ENCODE data around the gene MYPN.

Gene MYPN

DNA sequence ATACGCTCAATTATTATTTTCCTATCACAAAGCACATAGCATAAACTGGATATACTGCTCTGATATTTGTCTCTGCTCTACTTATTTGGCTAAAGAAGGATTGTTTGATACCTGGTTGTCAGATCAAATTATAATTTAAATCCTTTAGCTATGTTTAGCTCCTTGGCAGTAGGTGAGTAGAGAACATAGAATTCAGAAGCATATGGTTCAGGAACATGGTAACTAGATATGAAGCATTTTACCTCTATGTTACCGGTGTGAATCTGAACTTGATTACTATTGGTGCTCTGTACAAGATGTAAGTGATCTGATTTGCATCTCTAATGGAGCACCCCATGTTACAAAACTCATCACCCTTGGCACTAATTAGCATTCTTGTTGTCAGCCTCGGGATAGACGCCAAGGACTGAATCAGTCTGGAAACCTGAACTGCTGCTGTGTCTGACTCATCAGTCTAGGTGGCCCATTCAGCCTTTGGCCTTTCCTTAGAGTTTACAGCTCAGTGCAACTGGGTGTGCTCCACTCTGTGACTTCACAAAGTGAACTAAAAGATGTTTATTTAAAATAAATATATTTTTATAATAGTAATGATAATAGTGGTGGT lies 12.3 kb upstream of the MYPN start:
- peak; percentile 1 for DNase-seq

DNA sequence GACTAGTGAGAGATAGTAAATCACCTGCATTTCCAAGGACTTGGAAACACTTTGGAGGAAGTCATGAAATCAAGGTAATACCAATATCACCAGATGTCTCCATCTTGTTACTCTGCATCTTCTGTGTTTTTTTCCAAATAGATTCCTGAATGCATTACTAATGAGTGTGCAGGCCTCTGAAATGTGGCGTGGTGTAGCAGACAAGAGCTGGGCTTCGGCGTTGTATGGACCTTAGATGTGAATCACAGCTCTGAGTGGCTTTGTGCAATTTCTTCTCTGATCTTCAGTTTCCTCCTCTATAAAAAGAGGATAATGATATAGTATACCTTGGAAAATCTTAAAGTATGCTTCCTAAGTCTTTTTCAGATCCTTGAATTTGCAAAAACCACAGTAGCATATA lies 9.6 kb upstream of the MYPN start:
- DNase-seq = no peak

DNA sequence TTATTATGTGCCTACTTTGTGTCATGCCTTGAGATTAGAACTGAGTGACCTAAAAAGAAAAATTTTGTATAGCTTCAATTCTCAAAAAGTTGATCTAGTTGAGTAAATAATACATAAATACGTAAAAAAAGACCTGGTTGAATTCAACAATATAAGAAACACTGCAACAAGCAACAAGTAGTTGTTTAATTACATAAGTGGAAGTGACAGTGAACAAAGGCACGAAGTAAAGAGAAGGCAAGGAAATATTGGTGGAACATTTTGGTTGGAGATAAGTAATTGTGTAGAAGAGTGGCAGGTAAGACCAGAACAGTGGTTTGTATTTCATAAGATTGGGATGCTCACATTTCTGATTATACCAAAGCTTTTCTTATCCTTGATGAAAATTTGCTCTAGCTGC lies 8.2 kb upstream of the MYPN start:
- DNase-seq = no peak

DNA sequence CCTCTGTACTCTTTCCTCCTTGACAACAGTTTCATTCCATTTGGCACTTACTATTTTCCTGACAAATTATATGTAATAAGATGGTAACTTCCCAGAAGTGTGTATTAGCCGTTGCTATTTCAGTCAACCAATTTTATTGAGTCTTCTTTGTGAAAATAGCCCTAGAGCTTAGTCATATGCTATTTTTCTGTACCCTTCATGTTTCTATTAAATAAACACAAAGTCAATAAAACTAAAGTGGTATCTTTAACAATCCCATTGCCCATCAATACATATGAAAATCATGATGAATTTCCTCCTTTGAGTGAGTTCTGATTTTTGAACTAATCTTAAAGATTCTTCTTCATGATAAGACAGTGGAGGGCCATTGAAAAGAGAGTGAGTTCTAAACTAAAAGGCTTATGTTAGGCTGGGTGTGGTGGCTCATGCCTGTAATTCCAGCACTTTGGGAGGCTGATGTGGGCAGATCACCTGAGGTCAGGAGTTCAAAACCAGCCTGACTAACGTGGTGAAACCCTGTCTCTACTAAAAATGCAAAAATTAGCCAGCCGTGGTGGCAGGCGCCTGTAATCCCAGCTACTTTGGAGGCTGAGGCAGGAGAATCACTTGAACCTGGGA lies 5.9 kb upstream of the MYPN start:
- no peak for DNase-seq

DNA sequence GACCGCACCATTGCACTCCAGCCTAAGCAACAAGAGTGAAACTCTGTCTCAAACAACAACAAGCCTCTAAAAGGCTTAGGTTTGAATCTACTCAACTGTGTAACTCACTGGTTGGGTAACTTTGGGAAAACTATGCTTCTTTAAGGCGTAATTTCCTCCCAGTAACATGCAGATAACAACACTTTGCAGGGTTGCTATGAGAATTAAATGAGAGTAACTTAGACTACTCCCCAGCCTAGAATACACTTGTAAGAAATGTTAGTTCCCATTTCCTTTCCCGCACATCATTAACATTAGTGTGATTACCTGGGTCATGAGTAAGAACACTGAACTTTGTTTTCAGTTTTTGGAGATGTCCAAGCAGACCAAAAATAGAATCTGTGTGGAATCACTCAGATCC lies 5.4 kb upstream of the MYPN start:
- DNase-seq = no peak

DNA sequence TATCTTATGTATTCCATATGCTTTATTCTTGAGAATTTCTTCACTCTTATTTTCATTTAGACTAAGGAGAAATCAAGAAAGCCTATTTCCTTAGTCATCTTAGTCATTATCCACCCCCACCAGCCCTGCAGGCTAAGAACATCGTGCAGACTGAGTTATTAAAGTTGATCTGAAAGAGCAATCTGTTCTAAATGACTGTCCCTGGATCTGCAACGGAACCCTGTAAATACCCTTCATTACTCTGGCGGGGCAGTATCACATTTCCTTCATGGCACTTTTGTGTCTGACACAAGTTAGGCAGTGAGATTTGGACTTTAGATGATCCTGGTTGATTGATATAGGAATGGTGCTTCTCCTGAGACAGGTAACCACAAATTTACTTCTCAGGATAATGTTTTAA lies 3.5 kb upstream of the MYPN start:
- DNase-seq = no peak

DNA sequence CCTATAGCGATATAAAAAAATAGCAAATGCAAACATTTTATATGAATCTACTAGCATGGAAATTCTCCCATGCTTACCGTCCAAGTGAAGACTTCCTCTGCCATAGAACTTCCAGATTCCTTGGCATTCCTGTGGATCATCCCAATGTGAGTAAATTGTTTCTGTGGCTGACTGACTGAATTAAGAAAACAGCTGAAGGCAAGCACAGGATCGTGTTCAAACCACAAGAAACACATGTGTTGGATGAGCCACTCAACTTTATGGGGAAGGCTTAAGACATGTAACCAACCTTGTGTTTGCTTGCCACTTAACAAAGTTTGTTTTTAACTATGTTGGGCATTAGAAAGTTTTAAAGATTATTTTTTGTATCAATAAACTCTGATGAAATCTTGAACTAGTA lies 2.6 kb upstream of the MYPN start:
- no peak for DNase-seq

DNA sequence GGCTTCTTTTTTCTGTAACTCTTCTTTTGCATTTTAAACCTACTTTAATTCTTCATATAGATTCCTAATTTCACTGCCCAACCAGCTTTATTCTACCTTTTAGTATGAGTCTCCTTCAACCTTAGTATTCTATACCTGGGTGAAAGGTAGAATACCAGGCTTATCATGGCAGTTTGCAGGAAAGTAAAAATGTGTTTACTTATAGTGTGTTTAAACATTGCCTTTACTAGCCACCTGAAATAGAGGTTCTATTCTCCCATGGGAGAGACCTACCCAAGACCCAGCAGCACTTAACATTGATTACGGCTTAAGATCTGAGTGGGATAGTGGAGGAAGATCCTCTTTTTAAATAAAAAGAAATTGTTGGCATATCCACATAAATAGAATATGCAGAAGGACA lies 1.6 kb upstream of the MYPN start:
- no peak for DNase-seq

DNA sequence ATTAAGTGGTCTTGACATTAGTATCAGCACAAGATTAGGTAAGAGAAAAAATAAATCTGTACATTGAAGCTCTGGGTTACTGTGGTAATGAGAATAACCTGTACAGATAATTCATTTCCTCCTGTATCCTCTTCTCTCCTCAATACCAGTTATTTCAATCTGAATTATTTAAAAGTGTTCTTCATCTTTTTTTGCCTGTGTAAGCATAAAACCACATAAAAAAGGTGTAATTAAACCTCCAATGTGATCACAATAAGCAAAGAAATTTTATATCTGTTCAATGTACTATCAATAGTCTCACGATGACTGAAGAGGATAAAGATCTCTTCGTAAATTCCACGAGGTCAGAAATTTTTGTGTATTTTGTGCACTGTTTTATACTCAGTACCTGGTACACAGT lies 1.2 kb upstream of the MYPN start:
- no peak for DNase-seq

DNA sequence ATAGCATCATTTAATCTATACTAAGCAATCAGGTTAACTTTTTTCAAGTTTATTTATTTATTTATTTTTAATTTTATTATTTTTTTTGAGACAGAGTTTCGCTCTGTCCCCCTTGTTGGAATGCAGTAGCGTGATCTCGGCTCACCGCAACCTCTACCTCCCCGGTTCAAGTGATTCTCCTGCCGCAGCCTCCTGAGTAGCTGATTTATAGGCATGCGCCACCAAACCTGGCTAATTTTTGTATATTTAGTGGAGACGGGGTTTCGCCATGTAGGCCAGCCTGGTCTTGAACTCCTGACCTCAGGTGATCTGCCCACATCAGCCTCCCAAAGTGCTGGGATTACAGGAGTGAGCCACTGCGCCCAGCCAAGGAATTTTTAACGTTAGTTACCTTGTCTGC lies 635 bp upstream of the MYPN start:
- DNase-seq = no peak

DNA sequence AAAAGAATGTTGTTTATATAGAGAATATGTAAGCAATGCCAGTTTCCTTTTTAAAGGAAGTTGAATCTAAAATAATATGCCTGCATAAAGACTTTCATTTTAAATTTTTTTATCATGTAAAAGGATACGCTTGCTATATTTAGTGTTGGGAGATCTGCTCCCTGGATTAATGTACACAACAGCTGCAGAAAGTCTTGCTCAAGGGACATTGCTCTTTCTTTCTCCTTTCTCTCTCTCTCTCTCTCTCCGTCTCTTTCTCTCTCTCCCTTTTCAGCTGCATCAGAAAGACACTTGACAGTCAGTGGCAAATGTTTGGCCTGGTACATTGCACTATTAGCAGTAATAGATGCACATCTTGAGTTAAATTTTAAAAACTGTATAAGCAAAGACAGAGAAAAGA lies 739 bp downstream of the MYPN start:
- DNase-seq = no peak

DNA sequence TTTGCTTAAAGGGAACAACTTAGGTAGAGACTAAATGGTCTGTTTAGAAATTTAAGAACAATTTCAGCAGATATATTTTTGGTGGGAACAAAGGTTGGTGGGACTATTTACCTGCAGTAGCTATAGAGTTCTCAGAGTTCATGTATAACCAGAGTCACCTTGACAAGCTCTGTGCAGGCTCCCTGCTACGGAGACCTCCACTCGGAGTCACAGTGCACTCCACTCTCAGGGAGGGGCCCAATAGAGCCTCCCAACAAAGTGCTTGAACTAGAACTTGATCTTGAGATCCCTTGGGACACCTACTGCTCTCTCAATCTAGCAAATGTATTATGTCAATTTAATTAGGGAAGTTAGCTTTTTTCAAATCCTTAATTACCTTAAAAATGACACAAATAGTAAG lies 2.3 kb downstream of the MYPN start:
- DNase-seq = no peak

DNA sequence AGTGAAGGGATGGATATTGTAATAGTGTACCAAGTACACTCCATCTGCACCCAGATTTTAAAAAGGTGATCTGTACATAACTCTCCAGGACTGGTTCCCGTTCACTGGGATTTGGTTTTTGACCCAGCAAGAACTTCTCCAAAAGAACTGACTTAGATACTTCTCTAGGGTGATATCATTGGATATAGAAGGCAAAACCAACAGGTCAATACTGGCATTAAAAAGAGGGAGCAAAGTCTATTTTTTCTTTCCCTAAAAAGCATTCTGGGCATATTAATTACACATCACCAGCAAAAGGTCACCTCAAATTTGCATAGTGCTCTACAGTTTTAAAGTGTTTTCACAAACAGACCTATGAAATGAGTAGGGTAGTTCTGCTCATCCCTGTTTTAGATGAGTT lies 3.5 kb downstream of the MYPN start:
- DNase-seq = no peak

DNA sequence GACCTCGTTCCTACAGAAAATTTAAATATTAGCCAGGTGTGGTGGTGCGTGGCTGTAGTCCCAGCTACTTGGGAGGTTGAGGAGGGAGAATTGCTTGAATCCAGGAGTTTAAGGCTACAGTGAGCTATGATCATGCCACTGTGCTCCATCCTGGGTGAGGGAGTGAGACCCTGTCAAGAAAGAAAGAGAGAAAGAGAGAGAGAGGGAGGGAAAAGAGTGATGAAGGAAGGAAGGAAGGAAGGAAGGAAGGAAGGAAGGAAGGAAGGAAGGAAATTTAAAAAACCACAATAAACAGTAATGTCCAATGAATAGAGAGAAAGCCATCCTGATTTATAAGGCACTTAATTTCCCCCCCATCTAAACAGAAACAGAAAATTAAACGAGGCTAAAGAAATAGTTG lies 9.4 kb downstream of the MYPN start:
- no peak for DNase-seq

DNA sequence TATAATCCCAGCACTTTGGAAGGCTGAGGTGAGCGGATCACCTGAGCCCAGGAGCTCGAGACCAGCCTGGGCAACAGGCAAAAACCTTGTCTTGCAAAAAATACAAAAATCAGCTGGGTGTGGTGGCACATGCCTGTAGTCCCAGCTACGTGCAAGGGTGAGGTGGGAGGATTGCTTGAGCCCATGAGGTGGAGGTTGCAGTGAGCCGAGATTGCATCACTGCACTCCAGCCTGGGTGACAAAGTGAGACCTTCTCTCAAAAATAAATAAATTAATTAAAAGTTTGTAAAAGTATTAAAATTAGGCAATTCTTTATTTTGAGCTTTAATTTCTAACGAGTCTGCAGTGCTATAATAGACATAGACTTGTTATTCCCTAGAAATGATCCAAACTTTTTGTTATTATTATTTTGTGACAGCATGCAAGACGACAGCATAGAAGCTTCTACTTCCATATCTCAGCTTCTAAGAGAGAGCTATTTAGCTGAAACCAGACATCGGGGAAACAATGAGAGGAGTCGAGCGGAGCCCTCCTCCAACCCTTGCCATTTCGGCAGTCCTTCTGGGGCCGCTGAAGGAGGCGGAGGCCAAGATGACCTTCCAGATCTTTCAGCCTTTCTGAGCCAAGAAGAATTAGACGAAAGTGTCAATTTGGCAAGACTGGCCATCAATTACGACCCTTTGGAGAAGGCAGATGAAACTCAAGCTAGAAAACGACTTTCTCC lies 11.9 kb downstream of the MYPN start:
- no peak for DNase-seq

DNA sequence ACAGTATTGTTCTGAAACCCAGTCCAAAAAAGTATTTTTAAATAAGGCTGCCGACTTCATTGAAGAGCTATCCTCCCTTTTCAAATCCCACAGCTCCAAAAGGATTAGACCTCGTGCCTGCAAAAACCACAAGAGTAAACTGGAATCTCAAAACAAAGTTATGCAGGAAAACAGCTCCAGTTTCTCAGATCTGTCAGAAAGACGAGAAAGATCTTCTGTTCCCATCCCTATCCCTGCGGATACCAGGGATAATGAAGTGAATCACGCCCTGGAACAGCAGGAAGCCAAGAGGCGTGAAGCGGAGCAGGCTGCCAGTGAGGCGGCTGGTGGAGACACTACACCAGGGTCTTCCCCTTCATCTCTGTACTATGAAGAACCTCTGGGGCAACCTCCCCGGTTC lies 12.6 kb downstream of the MYPN start:
- DNase-seq = no peak

DNA sequence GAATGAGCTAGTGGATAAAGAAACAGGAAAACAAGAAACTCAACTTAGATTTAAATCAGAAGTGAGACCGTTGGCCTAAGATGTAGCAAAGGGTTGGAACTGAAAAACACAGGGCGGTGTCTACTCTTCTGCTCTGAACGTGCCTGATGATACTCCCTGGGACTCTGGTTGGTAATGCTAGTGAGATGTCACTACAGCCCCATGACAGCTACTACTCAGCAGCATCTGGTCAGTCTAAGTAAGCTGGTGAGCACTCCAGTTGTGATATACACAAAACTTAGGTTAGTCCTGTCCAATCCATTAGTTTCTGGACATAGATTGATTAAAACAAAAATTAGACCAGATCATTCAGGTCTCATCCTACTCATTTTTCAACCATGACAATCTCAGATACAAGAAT lies 15.4 kb downstream of the MYPN start:
- DNase-seq = no peak

DNA sequence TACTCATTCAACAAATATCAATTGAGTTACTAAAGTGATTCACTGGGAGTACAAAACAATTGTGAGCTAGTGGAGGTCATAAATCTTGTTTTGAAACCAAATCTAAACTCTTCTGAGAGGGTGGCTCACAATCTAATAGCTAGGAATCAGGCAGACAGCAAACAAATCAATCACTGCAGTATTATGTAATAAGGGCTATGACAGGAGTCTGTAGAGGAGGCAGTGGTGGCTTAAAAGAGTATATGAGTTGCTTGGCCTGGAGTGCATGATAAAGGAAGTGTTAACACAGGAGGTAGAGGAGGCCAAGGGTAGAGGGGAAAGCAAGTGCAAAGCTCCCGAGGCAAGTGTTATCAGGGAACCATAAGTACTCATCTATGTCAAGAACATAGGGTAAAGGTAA lies 16.5 kb downstream of the MYPN start:
- no peak for DNase-seq

DNA sequence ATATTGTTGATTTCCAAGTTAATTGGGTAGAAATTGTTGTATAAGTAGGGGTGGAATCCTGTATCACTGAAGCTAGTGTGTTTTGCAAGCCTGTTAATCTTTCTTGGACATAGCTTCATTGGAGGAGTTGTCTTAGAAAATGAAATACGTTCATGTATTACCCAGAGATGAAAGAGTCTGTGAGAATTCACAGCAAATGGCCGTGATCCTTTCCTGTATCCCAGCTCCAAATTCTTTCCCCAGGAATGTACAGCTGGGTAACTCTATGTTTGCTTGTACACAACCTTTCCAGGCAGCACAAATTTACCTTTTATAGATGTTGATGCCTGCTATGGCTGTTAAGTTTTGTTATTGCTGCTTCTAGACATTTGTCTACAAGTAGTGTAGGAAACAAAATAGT lies 18.7 kb downstream of the MYPN start:
- DNase-seq = no peak

DNA sequence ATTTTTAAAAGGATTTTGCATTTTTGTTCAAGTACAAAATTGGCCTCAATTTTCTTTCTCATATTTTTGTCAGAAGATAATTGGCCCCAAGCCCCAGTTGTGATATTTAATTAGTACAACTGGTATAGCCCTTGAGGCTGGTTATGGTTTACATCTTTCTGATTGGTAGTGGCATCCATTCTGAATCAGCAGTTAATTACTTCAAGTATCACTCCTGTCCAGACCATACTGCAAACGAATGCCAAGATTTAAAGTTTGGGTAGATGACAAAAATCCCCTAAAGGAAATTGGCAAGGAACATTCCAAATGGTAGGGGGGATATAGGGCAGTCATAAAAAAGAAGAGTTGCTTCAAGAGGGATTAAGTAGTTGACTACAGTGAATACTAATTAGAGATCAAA lies 23.1 kb downstream of the MYPN start:
- no peak for DNase-seq

DNA sequence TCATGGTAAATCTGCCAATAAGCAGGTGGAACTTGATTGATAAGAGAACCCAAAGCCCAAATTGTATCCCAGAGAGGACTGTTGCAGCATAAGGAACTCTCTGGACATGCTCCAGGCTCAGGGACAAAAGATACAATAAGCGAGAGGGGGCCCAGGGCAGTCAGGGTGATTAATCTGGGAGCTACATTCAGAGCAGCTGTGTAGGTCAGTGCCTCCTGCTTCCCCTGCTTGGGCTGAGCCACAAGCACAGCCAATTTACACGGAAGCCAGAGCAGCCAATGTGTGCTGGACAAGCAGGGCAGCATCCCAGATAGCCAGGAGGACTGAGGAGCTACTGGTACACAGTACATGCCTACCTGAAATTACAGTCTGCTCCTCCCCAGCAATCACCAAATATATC lies 24.2 kb downstream of the MYPN start:
- DNase-seq = no peak

DNA sequence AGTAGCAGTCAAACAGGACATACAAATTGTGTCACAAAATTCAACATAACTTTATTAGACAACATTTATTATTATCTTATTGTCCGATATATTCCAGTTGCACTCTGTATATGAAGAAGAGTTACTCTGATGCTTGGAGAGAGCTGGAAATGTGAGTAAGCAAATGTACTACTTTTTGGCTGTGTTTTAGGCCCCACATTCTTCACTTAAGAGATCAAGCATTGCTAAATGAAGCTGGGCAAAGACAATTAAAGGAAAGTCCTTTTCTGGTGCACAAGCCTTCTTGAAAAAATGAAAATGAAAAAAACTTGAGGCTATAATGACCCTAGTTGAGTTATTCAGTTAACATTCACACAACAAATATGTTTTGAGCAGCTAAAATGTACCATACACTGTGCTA lies 26.1 kb downstream of the MYPN start:
- no peak for DNase-seq

DNA sequence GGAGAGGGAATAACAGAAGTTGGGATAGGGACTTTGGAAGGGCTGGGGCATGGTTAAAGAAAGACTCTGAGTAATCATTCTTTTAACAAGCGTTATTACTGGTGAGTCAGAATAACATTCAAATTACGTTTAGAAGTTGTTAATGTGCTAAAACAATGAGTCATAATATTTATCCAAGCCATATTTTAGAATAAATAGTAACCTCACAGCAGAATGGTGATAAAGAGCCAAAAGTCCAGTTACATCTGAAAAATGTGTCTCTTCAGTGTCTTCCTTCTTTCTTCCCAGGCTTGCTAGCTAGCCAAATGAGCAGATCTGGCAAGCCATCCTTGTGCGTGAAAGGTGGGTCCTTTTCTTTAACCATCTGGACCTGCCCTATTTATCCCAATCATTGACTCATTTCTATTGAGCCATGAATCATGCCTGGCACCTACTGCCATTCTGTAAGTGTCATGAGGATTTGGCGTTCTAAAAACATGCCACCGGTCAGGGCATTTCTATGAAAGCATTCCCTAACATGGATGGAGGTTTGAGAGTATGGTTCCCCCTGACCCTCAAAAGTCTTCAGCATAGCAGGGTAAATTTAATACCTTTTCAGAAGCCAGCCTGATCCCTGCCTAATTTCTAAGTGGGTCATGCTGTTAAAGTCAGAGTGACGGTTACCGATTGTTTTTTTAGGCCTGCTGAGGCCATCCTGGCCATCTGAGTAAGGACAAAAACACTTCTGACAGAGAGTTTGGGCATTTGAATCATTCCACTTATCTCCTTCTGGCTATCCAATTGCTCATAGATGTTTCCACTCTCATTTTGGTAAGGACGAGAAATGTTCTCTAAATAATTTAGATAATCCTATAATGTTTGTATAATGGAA lies 26.9 kb downstream of the MYPN start:
- no peak for DNase-seq

DNA sequence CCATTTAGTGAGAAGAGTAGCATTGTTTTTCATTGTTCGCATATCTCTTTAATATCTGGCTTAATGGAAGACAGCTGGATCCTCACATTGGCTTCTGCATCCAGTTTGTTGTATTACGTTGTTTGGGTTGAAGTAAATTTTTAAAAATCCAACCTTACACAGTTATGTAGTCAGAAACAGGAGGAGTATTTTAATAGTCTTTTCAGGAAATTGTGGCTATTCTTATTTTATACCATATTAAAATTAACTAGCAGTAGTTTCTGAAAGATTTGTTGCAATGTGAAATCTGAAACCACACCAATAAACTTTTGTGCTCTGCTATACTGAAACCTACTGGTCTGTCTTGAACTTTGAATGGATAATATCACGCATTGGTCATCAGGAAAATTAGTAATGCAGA lies 27.9 kb downstream of the MYPN start:
- no peak for DNase-seq

Data from NCI-H1105 treated with DMSO at 0.1 percent for 48 hours (cell line).